K562 (cell line): Measurements from ENCODE around the gene NVL. TPM values are rescaled to one million over a fixed set of nuclear protein-coding genes. Genes with fewer than 3 reads are reported as not detected.

ENCODE experiments used
- ATAC-seq: fragments of 200-7000 bp; cut with Tn5 transposase; 3 replicates; pipeline ENCODE4 v1.9.1; 2020; ENCODE audit warnings: moderate library complexity
- BruUV-seq: library from RNA; stranded (reverse); fragments of 400-500 nt; replicated peaks from 2 replicates; lab custom pipeline; 2021; lab: Mats Ljungman, UMichigan
- CTCF ChIA-PET: fragments of 300-600 bp; formaldehyde crosslinking; extraction: SDS; loops from one replicate; lab custom pipeline; 2021; ENCODE audit warnings: low intra/inter-chr PET ratio; lab: Yijun Ruan, JAX
- POLR2A ChIA-PET: fragments of 300-600, 350-650 bp; sonication (Branson Sonifier 250); formaldehyde crosslinking; extraction: SDS; loops from one replicate; lab custom pipeline; 2021; ENCODE audit warnings: antibody characterized with exemption, inconsistent platforms; lab: Yijun Ruan, JAX
- DNase-seq, 4 experiments: peaks; one replicate each; pipeline versions ENCODE4 v3.0.0 to v3.0.0-alpha.2; 2011 to 2018; ENCODE audit warnings: low spot score in 3 of 4, mixed read lengths in 3 of 4; ENCODE audit errors: extremely low read depth in 1 of 4
- FAIRE-seq: peaks from 2 replicates; lab custom pipeline; 2011; peaks lifted over from hg19 to GRCh38; lab: Jason Lieb, UNC
- H2AFZ ChIP-seq: 2 replicates; pipeline ENCODE4 v1.6.0; 2011; ENCODE audit warnings: low read depth, low read length, control low read depth, inconsistent platforms
- H3K27ac ChIP-seq: fragments of 200-600 bp; 3 replicates; pipeline ENCODE4 v1.8.0; 2011; ENCODE audit warnings: low read depth, mild to moderate bottlenecking, control low read depth, inconsistent platforms, low read length, moderate library complexity, mixed read lengths; ENCODE audit errors: extremely low read depth
- H3K27me3 ChIP-seq, 2 experiments: fragments of 300-600 bp in 1 of 2; 2 replicates in 1 of 2; 3 replicates in 1 of 2; pipeline versions ENCODE4 v1.6.0 to v1.8.0; 2011; ENCODE audit warnings: inconsistent platforms in 2 of 2, low read length in 2 of 2, mild to moderate bottlenecking in 1 of 2, mixed read lengths in 1 of 2, moderate library complexity in 1 of 2; ENCODE audit not compliant: control insufficient read depth in 2 of 2, insufficient read depth in 2 of 2
- H3K36me3 ChIP-seq: fragments of 300-600 bp; 3 replicates; pipeline ENCODE4 v1.8.0; 2011; ENCODE audit warnings: mild to moderate bottlenecking, low read length, inconsistent platforms; ENCODE audit not compliant: control insufficient read depth, insufficient read depth
- H3K4me1 ChIP-seq, 2 experiments: fragments of 200-600 bp in 1 of 2; replicated peaks in 1 of 2; 2 replicates in 1 of 2; 3 replicates in 1 of 2; pipeline versions ENCODE4 v1.5.1 to v1.8.0; 2011; ENCODE audit warnings: inconsistent platforms in 2 of 2, low read length in 2 of 2, mild to moderate bottlenecking in 1 of 2, mixed read lengths in 1 of 2, moderate library complexity in 1 of 2; ENCODE audit not compliant: control insufficient read depth in 2 of 2, insufficient read depth in 2 of 2
- H3K4me2 ChIP-seq: 2 replicates; pipeline ENCODE4 v1.6.1; 2011; ENCODE audit warnings: low read length, control low read depth, inconsistent platforms, mixed read lengths; ENCODE audit not compliant: insufficient read depth
- H3K4me3 ChIP-seq: fragments of 200-600 bp; sonication (generic), shearing (Covaris generic); 2 replicates; pipeline ENCODE4 v1.5.1; 2016; ENCODE audit warnings: control low read depth, inconsistent platforms
- H3K79me2 ChIP-seq: fragments of 200-600 bp; 3 replicates; pipeline ENCODE4 v1.8.0; 2011; ENCODE audit warnings: low read length, inconsistent platforms; ENCODE audit not compliant: control insufficient read depth, insufficient read depth
- H3K9ac ChIP-seq, 2 experiments: 2 replicates each; pipeline versions ENCODE4 v1.6.0 to v1.6.1; 2011; ENCODE audit warnings: low read depth in 2 of 2, low read length in 2 of 2, control low read depth in 1 of 2, inconsistent platforms in 1 of 2, mild to moderate bottlenecking in 1 of 2, mixed read lengths in 1 of 2; ENCODE audit not compliant: insufficient read depth in 1 of 2
- H3K9me1 ChIP-seq: one replicate; pipeline ENCODE4 v1.6.0; 2011; ENCODE audit warnings: inconsistent platforms, mild to moderate bottlenecking, low read length, moderate library complexity; ENCODE audit not compliant: control insufficient read depth, insufficient read depth
- H3K9me3 ChIP-seq: replicated peaks from 2 replicates; pipeline ENCODE4 v1.5.1; 2011; ENCODE audit warnings: low read depth, low read length, inconsistent platforms; ENCODE audit not compliant: control insufficient read depth, insufficient read depth
- H4K20me1 ChIP-seq: replicated peaks from 2 replicates; pipeline ENCODE4 v1.6.1; 2011; ENCODE audit warnings: low read length, inconsistent platforms, mixed read lengths; ENCODE audit not compliant: control insufficient read depth, insufficient read depth
- CEBPB ChIP-seq: fragments of 450-650 bp; IDR thresholded peaks from 2 replicates; pipeline ENCODE4 v1.6.1; 2016; ENCODE audit warnings: missing genetic modification characterization, missing compliant biosample characterization
- CEBPG ChIP-seq, 3 experiments: fragments of 200-800 bp in 1 of 3; sonication (Bioruptor generic) in 1 of 3; sonication (generic) in 1 of 3; formaldehyde crosslinking in 1 of 3; IDR thresholded peaks in 2 of 3; conservative IDR thresholded peaks in 1 of 3; 2 replicates each; pipeline versions ENCODE4 v1.6.1 to v1.8.0; 2016 to 2022; ENCODE audit warnings: missing compliant biosample characterization in 2 of 3, missing genetic modification characterization in 2 of 3, mild to moderate bottlenecking in 1 of 3, missing genetic modification reagents in 1 of 3
- NFIX ChIP-seq: fragments of 250-450 bp; sonication (Bioruptor Pico); IDR thresholded peaks from 2 replicates; pipeline ENCODE4 v1.4.0; 2020; ENCODE audit warnings: low read depth, mild to moderate bottlenecking, moderate library complexity
- OTX1 ChIP-seq: fragments of 450-650 bp; formaldehyde crosslinking; IDR thresholded peaks from 2 replicates; pipeline ENCODE4 v1.4.0; 2022; ENCODE audit warnings: mild to moderate bottlenecking
- POLR3G ChIP-seq: IDR thresholded peaks from 2 replicates; pipeline ENCODE4 v1.6.1; 2011; ENCODE audit not compliant: insufficient read length, insufficient replicate concordance; ENCODE audit errors: extremely low read depth
- PRPF4 ChIP-seq: fragments of 200-400 bp; formaldehyde crosslinking; IDR thresholded peaks from one replicate; pipeline ENCODE4 v1.6.1; 2017; ENCODE audit warnings: low read length, low read depth, mild to moderate bottlenecking; ENCODE audit not compliant: insufficient read depth, poor library complexity, severe bottlenecking
- RBM34 ChIP-seq: fragments of 200-400 bp; formaldehyde crosslinking; IDR thresholded peaks from 2 replicates; pipeline ENCODE4 v1.6.1; 2018; ENCODE audit warnings: low read length, borderline replicate concordance; ENCODE audit not compliant: insufficient read depth
- RFX1 ChIP-seq: fragments of 450-650 bp; IDR thresholded peaks from 2 replicates; pipeline ENCODE4 v1.6.1; 2016; ENCODE audit warnings: mild to moderate bottlenecking, moderate library complexity
- THRAP3 ChIP-seq: fragments of 450-650 bp; IDR thresholded peaks from 2 replicates; pipeline ENCODE4 v1.6.1; 2016; ENCODE audit warnings: mild to moderate bottlenecking, inconsistent platforms, borderline replicate concordance
- WGBS: fragments of 100-300 bp; shearing (Covaris generic); methylation state at CpG from one replicate; pipeline ENCODE4 v1.1.6; 2016; ENCODE audit warnings: low coverage, mixed read lengths; ENCODE audit not compliant: insufficient coverage; ENCODE audit errors: missing lambda C conversion rate; 5-methylcytosine and 5-hydroxymethylcytosine counted together
- in situ Hi-C: fragments of 300-500 bp; cut with MboI; formaldehyde crosslinking; loops from 4 replicates; pipeline ENCODE4 v1.15.0; 2018; ENCODE audit warnings: inconsistent platforms, mixed read lengths
- intact Hi-C: fragments of 100-400 bp; cut with micrococcal nuclease; formaldehyde crosslinking; loops from 2 replicates; pipeline ENCODE4 v1.14.2; 2022
- polyA plus RNA-seq, 8 experiments: library from polyadenylated mRNA; depleted of rRNA in 4 of 8; stranded (reverse) in 5 of 8; unstranded in 3 of 8; fragments of >200 nt; fragmentation: Nextera tagmentation in 2 of 8; fragmentation: Illumina TruSeq in 1 of 8; extraction: Ambion mirVana in 2 of 8; extraction: Trizol in 1 of 8; gene quantifications; 2 replicates each; pipeline versions ENCODE4 v1.2.1 to v1.2.3, GENCODE V29; 2011 to 2014; ENCODE audit warnings: inconsistent platforms in 1 of 8, missing spikeins in 1 of 8
- total RNA-seq, 7 experiments: library from RNA; depleted of rRNA in 6 of 7; stranded (reverse); fragments of >200 nt in 6 of 7; fragmentation: Illumina TruSeq in 2 of 7; extraction: Trizol in 2 of 7; gene quantifications; 2 replicates each; pipeline versions ENCODE4 v1.2.1 to v1.2.3, GENCODE V29; 2011 to 2021; ENCODE audit warnings: low replicate concordance in 1 of 7
- TF ChIP-seq, protein P1 (sequence below): fragments of 250-450 bp; sonication (Bioruptor Pico); IDR thresholded peaks from 2 replicates; pipeline ENCODE4 v1.4.0; 2020

NVL gene
- total and polyA plus RNA-seq, 9 of the 15 experiments (the other 6 are each of a cell fraction or from before 2014, with no cell fraction given) = 32.5 to 86.6 (median 62.9) TPM

DNA sequence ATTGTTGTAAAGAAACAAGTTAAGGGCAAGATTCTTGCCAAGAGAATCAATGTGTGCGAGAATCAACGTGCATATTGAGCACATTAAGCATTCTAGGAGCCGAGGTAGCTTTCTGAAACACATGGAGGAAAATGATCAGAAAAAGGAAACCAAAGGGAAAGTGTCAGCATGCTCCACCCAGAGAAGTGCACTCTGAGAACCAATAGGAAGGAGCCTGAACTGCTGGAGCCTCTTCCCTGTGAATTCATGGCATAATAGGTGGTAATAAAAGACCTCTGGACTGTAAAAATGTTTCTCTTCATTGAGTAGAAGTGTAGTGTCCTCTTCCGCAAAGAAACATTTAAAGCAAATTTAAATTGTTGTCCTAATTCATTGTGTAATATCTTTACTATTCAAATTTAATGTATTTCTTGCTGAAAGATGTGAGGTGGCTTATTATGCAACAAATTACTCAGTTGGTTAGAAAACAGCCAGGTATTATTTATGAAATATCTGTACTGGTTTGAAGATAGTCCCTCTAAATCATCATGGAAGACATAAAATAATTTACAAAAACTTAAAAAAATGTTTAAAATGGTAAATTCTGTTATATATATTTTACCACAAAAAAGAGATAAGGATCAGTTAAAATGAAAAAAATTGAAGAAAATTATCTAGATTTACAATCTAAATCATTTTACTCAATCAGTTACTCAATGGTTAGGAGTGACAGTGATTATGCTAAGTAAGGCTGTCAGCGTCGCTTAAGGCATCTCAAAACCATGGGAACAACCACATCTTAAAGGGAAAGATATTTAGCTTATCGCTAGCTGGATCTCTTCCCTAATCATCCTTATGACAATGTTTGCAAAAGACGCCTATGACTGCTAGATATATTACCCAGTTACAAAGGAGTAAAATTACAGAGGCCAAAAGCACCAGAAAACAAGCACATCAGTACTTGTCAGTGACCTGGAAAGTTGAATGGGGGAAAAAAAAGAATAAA, 31.3 kb downstream of the NVL start:
- in situ Hi-C loops = no loop called here
- FAIRE-seq = no peak

More for the DNA sequence above, 31.3 kb downstream of the NVL start:
- no peak overlapping the region for H3K4me2 ChIP-seq
- H3K9ac ChIP-seq = no peak overlapping the region
- H2AFZ ChIP-seq = no peak overlapping the region
- no peak overlapping the region for H3K4me3 ChIP-seq
- H3K79me2 ChIP-seq = no peaks in the 10 kb centered on the region
- ATAC-seq (no peak), DNase-seq (no peak)
- H3K9me1 ChIP-seq = no peaks in the 10 kb centered on the region
- no peaks in the 10 kb centered on the region for H3K27me3 ChIP-seq
- H3K4me1 ChIP-seq = no peaks in the 10 kb centered on the region
- peaks cover 90% of the 10 kb centered on the region for H3K36me3 ChIP-seq
- TF ChIP-seq PRPF4 (no peak), THRAP3 (no peak), OTX1 (no peak), POLR3G (no peak), RFX1 (no peak), NFIX (CRISPR knock-in tag) (no peak), CEBPB (tag) (peak; percentile 66), CEBPG (CRISPR knock-in tag; IDR thresholded peaks at IDR 0.05) (no peak), CEBPG (tag; conservative IDR thresholded peaks at IDR 0.05 in 1 of 2, IDR thresholded peaks at IDR 0.05 in 1 of 2) (peak; percentile 40 to 42; a peak in 2 of 4 replicates), RBM34 (no peak)
- TF ChIP-seq, protein P1, sequence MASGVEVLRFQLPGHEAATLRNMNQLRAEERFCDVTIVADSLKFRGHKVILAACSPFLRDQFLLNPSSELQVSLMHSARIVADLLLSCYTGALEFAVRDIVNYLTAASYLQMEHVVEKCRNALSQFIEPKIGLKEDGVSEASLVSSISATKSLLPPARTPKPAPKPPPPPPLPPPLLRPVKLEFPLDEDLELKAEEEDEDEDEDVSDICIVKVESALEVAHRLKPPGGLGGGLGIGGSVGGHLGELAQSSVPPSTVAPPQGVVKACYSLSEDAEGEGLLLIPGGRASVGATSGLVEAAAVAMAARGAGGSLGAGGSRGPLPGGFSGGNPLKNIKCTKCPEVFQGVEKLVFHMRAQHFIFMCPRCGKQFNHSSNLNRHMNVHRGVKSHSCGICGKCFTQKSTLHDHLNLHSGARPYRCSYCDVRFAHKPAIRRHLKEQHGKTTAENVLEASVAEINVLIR (CRISPR knock-in tag) = no peak
- POLR2A ChIA-PET = interaction anchor here (4.1 kb wide), 1 partner anchor 12 kb away, joined by 17 read pairs; no protein-coding TSS in a partner anchor
- intact Hi-C loops = no loop called here
- H3K9me3 ChIP-seq = no peaks in the 10 kb centered on the region
- BruUV-seq = no TSS peak
- no peaks in the 10 kb centered on the region for H4K20me1 ChIP-seq
- CTCF ChIA-PET = no interaction called here
- no peak overlapping the region for H3K27ac ChIP-seq
- 85% methylated on average over 8 of the region's 8 CpGs for WGBS
